ENCODE data around the gene SPTB.

- TF ChIP-seq CTCF (IDR thresholded peaks at IDR 0.05; ENCODE audit: low read depth, low read length, poor library complexity, severe bottlenecking), result no peak
- no peak for TF ChIP-seq EZH2phosphoT487 (IDR thresholded peaks at IDR 0.05; ENCODE audit: borderline replicate concordance, low read length)
Observed at GRCh38 chr14:64729386-64730060, 150.2 kb downstream of the SPTB start.

All from DOHH2 (cell line).